K562 (cell line): ENCODE results near the gene TRMT112. TPM values are rescaled to one million over a fixed set of nuclear protein-coding genes. Genes with fewer than 3 reads are reported as not detected.

Experiments
- FOXP1 ChIP-seq: sonication (generic); formaldehyde crosslinking; IDR thresholded peaks from 2 replicates; pipeline ENCODE4 v1.8.0; 2022; ENCODE audit warnings: mild to moderate bottlenecking, missing genetic modification reagents
- HMG20B ChIP-seq: fragments of 250-450 bp; sonication (Bioruptor Pico); IDR thresholded peaks from 2 replicates; pipeline ENCODE4 v1.5.0; 2021; ENCODE audit warnings: mild to moderate bottlenecking
- MBD2 ChIP-seq: sonication (generic); IDR thresholded peaks from 2 replicates; pipeline ENCODE4 v1.6.1; 2016; ENCODE audit warnings: low read depth, borderline replicate concordance
- MECOM ChIP-seq: fragments of 250-450 bp; sonication (Bioruptor Pico); IDR thresholded peaks from 2 replicates; pipeline ENCODE4 v1.8.0; 2022; ENCODE audit warnings: inconsistent platforms
- NR4A1 ChIP-seq, 2 experiments: fragments of 250-450 bp in 1 of 2; fragments of 450-650 bp in 1 of 2; sonication (Bioruptor Pico) in 1 of 2; IDR thresholded peaks; 2 replicates each; pipeline versions ENCODE4 v1.4.0 to v1.6.1; 2016 to 2020; ENCODE audit warnings: mild to moderate bottlenecking in 2 of 2, missing compliant biosample characterization in 1 of 2, missing genetic modification characterization in 1 of 2, moderate library complexity in 1 of 2
- RCOR1 ChIP-seq, 2 experiments: IDR thresholded peaks; 2 replicates each; pipeline ENCODE4 v1.6.1; 2012; ENCODE audit warnings: low read depth in 2 of 2, low read length in 2 of 2, borderline replicate concordance in 1 of 2, improper control_type of control experiment in 1 of 2
- SETDB1 ChIP-seq: IDR thresholded peaks from one replicate; pipeline ENCODE4 v1.6.1; 2012; ENCODE audit warnings: low read length, control low read depth, inconsistent platforms
- TARDBP ChIP-seq: fragments of 450-650 bp; IDR thresholded peaks from 2 replicates; pipeline ENCODE4 v1.6.1; 2016
- USF2 ChIP-seq: sonication (generic); formaldehyde crosslinking; IDR thresholded peaks from 2 replicates; pipeline ENCODE4 v1.5.0; 2020; ENCODE audit warnings: missing genetic modification reagents
- ZBTB40 ChIP-seq, 2 experiments: fragments of 450-650 bp in 1 of 2; sonication (generic) in 1 of 2; formaldehyde crosslinking in 1 of 2; IDR thresholded peaks; 2 replicates each; pipeline versions ENCODE4 v1.7.1 to v1.9.0; 2016 to 2022; ENCODE audit warnings: inconsistent platforms in 1 of 2, mild to moderate bottlenecking in 1 of 2, missing genetic modification reagents in 1 of 2
- ZNF778 ChIP-seq: fragments of 450-650 bp; formaldehyde crosslinking; IDR thresholded peaks from 2 replicates; pipeline ENCODE4 v1.4.0; 2020; ENCODE audit warnings: mild to moderate bottlenecking, moderate library complexity
- polyA plus RNA-seq, 8 experiments: library from polyadenylated mRNA; depleted of rRNA in 4 of 8; stranded (reverse) in 5 of 8; unstranded in 3 of 8; fragments of >200 nt; fragmentation: Nextera tagmentation in 2 of 8; fragmentation: Illumina TruSeq in 1 of 8; extraction: Ambion mirVana in 2 of 8; extraction: Trizol in 1 of 8; gene quantifications; 2 replicates each; pipeline versions ENCODE4 v1.2.1 to v1.2.3, GENCODE V29; 2011 to 2014; ENCODE audit warnings: inconsistent platforms in 1 of 8, missing spikeins in 1 of 8
- total RNA-seq, 7 experiments: library from RNA; depleted of rRNA in 6 of 7; stranded (reverse); fragments of >200 nt in 6 of 7; fragmentation: Illumina TruSeq in 2 of 7; extraction: Trizol in 2 of 7; gene quantifications; 2 replicates each; pipeline versions ENCODE4 v1.2.1 to v1.2.3, GENCODE V29; 2011 to 2021; ENCODE audit warnings: low replicate concordance in 1 of 7
- TF ChIP-seq, protein P1 (sequence below): fragments of 250-450 bp; sonication (Bioruptor Pico); IDR thresholded peaks from 2 replicates; pipeline ENCODE4 v1.4.0; 2020; ENCODE audit warnings: mild to moderate bottlenecking, moderate library complexity
- TF ChIP-seq, protein P2 (sequence below): fragments of 450-650 bp; IDR thresholded peaks from one replicate; pipeline ENCODE4 v1.6.1; 2018; ENCODE audit warnings: mild to moderate bottlenecking, moderate library complexity; ENCODE audit not compliant: partially characterized antibody

Gene TRMT112
- total and polyA plus RNA-seq, 9 of the 15 experiments (the other 6 are each of a cell fraction or from before 2014, with no cell fraction given) = 162 to 444 (median 300) TPM

GRCh38 chr11:64317325-64317960 is at the start of gene TRMT112 (continued):
- TF ChIP-seq TARDBP (no peak), USF2 (CRISPR knock-in tag) (peak; percentile 81), FOXP1 (CRISPR knock-in tag) (no peak), SETDB1 (no peak), ZBTB40 (IDR thresholded peaks at IDR 0.05) (peak; percentile 99), ZBTB40 (CRISPR knock-in tag; IDR thresholded peaks at IDR 0.05) (no peak), HMG20B (CRISPR knock-in tag) (no peak; the same call in 1 of the 2 replicates), ZNF778 (CRISPR knock-in tag) (no peak), MECOM (CRISPR knock-in tag) (no peak), RCOR1 (IDR thresholded peaks at IDR 0.05; ENCODE audit: borderline replicate concordance in 1 of 2, low read depth in 2 of 2, low read length in 2 of 2) (no peak), NR4A1 (CRISPR knock-in tag; IDR thresholded peaks at IDR 0.05) (no peak), NR4A1 (tag; IDR thresholded peaks at IDR 0.05) (no peak), MBD2 (peak; percentile 63; the same call in 1 of the 2 replicates)
- TF ChIP-seq, protein P1, sequence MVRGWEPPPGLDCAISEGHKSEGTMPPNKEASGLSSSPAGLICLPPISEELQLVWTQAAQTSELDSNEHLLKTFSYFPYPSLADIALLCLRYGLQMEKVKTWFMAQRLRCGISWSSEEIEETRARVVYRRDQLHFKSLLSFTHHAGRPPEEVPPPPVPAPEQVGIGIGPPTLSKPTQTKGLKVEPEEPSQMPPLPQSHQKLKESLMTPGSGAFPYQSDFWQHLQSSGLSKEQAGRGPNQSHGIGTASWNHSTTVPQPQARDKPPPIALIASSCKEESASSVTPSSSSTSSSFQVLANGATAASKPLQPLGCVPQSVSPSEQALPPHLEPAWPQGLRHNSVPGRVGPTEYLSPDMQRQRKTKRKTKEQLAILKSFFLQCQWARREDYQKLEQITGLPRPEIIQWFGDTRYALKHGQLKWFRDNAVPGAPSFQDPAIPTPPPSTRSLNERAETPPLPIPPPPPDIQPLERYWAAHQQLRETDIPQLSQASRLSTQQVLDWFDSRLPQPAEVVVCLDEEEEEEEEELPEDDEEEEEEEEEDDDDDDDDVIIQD (CRISPR knock-in tag) = no peak
- TF ChIP-seq, protein P2, sequence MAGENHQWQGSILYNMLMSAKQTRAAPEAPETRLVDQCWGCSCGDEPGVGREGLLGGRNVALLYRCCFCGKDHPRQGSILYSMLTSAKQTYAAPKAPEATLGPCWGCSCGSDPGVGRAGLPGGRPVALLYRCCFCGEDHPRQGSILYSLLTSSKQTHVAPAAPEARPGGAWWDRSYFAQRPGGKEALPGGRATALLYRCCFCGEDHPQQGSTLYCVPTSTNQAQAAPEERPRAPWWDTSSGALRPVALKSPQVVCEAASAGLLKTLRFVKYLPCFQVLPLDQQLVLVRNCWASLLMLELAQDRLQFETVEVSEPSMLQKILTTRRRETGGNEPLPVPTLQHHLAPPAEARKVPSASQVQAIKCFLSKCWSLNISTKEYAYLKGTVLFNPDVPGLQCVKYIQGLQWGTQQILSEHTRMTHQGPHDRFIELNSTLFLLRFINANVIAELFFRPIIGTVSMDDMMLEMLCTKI = no peak
